T1000 (cell line): Measurements from ENCODE around the gene MPPED1.

ENCODE experiments used
- DNase-seq: peaks from one replicate; lab custom pipeline; 2025; ENCODE audit warnings: mixed read lengths; lab: John Stamatoyannopoulos, UW

Gene MPPED1

DNA sequence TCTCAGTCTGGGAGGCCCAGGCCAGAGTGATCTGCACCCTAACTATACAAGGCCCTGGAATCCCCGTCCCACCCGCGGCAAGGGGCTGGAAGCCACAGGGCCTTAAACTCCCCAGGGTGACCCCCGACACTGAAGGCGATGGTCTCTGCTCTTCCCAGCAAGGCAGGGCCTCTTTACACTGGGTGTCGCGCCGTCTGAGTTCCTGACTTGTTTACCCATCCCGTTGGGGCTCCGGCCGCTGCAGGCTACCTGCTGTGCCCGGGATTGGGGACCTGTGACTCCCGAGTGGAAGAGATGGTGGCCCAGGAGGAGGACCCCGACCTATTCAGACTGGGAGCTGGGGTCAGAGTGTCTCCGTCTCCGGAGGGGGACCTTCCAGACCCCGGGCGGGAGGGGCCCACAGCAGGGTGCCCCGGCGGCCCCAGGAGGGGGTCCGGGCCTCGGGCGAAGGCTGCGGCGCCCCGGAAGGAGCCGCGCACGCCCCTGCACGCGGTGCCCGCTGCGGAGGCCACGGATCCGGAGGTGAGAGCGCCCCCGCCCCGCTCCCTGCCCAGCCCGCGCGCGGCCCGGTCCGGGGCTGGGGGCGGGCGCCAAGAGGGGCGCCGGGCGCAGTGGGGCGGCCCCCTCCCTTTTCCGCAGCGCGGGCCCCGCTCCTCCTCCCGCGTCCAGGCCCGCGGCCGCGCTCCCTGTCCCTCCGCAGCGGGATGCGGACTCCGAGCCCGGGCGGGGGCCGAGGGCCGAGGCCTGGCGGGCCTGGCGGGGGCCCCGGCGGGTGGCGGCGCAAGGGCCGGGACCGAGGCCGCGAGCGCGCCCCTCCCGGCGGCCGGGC, 560 bp upstream of the MPPED1 start:
- DNase-seq = no peak

DNA sequence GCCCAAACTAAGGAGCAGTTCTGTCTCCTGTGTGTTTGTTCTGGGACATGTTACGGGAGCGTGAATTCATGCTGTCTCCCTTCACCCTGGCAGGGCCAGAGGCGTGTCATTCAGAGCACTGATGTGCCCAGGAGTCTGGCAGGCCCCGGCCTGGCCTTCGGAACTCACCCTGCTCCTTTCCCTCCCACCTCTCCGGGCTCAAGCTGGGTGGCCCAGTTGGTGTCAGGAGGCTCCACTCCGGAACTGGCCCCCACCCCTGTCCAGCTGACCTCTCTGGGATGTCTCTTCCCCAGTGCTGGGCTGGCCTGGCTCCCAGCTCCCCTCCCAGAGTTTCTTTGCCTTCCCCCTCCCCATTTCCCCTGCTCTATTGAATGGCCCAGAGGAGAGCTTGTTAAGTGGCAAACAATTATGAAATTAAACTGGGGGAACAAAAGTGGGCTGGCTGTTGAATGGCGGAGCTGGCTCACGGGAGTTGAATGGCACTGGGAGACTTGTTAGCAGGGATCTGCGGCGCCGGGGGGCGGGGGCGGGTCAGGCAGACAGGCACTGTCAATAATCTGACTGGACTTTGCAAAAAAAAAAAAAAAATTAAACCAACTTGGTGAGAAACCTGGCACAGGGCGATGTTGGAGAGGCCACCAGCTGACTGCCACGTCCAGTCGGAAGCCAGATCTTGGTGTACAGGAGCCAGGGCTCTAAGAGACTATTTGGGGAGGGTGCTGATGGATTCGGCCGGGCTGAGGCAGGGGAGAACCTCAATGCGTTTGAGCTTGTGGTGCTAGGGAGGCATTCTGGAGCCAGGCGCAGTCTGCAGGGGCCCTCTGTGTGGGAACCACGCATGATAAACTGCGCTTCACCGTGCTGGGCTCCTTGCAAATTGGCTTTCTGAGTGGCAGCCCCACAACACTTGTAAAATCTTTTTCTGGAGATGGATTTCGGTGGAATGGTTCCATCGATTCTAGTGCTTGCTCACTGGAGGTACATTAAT, 1.3 kb downstream of the MPPED1 start:
- DNase-seq = no peak

DNA sequence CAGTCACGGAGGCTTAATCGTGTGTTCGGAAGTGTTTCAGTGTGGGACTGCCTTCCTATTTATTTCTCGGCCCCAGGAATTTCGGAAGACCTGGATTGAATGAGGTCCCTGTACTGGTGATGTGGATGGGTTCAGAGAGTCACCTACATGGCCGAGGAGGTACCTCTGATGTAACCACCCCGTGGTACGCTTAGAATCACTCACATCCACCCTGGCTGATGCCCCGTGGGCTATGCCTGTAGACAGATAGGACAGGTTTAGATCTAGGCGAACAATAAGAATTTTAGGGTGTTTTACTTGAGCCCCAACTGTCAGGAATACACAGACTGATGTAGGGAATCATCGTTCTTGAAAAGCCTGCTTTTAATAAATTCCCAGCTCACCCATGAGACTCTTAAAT, 2.0 kb downstream of the MPPED1 start:
- no peak for DNase-seq

DNA sequence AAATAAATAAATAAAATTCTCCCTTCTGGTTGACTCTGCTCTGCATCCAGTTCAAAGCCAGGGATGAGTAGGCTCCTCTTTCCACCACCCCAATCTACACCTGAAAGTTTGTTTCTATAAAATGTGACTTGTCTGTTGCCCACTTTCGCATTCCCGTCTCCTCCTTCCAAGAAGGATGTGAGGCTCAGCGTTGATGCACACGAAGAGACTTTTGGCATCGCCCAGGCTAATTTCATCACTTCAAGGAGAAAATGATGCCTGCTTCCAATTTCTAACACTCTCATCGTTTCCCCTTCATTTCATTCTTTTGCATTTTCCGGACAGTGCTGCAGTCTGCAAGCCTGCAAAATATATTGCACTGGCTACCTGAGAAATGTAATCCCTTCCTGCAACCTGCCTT, 3.9 kb downstream of the MPPED1 start:
- DNase-seq = no peak

DNA sequence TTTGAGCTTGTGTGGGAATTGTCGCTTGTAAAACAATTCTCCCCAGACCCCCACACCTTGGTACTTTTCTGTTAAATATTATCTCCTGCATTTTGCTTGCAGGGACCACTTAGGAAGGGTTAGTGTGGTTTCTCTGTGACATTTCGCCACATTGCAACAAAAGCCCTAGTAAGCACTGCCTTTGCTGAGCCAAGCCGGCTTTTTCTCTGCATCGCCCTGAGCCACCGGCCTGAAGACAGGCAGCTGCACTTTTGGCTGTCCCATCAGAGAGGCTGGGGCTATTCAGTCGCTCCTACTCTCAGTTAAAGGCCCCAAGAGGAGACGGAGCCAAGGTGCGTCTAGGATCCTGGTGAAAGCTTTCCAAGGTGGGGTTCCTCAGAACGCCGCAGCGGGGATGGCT, 5.7 kb downstream of the MPPED1 start:
- no peak for DNase-seq

DNA sequence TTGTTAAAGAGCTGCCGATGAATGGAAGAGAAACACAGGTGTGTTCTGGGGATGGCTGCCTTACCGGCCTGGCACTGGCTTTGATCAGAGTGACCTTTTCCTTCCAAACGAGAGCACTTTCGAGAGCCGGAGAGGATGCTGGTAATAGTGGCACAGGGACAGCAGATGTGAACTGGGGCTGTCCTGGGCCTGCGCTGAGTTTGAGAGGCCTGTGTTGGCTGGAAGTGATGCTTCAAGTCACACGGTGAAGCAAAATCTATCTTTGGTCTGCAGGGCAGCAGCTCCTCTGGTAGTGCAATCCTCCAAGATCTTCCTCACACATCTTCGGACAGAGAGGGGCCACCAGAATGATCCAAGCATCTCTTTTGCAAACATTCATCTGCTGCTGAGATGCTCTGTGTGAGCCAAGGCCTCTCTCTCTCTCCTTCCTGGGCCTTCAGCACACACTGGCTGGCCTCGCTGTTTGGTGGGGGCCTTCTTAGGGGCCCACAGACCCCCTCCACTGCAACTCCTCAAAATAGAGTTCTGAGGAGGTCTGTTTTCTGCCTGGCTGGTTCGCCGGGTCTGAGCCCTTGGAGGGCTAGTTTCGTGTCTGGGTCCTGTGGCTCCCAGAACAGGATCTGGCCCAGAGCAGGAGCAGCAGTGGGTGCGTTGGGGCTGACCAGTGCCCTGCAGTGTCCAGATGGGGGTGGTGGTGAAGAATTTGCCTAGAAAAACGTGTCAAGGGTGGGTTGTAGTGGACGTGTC, 6.4 kb downstream of the MPPED1 start:
- no peak for DNase-seq

DNA sequence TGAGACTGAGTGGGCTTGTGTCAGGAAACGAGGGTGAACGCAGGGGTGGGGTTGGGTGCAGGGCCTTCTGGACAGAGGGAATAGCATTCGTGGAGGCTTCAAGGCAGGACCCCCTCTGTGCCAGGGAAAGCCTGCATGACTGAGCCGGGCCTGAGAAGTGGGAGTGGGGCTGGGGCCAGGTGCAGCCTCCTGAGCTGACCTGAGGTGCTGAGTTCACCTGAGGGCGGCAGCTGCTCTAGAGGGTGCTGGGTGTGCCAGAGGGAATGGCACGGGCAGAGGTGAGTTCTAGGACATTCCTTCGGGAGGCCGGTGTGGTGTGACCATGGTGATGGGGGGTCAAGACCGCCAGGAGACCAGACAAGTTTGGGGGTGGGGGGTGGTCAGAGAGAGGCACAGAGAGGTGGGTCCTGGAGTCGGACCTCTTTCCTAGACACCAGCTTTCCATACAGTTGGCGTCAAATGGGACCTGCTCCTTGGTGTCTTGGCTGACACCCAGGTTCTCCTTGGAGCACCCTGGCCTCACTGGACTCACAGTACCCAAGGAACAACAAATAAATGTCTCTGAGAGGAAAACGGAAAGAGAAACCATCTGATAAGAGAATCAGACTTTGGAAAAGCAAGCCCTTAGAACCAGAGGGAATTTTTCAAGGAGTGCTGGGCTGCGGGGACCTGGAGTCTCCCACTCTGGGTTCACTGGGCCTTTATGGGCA, 7.7 kb downstream of the MPPED1 start:
- no peak for DNase-seq

DNA sequence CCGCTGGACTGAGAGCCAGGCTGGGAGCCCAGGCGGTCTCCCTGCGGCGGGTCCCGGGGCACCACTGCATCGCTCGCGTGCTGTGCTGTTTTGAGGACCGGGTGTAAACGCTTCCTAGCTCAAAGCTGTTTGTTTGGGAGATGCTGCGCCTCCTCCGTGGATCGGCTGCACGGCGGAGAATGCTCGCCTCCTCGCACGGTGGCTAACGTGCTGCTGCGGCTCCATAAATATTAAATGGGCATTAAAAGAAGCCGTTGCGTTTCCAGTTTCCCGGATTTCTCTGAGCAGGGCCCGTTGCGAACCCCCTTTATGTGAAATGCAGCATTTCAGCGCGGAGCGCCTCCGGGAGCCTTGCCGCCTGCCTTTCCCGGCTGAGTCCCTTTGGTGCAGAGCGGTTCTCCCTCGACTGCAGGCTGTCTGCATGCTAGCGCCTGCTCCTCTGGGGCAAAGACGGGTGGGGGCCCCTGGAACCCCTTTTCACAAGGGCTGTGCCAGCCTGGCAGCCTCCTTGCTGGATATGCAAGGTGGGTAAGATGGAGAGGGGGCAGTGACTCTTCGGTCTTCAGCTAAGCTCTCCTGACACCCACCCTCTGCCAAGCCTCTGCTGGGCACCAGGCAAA, 9.3 kb downstream of the MPPED1 start:
- DNase-seq = no peak

DNA sequence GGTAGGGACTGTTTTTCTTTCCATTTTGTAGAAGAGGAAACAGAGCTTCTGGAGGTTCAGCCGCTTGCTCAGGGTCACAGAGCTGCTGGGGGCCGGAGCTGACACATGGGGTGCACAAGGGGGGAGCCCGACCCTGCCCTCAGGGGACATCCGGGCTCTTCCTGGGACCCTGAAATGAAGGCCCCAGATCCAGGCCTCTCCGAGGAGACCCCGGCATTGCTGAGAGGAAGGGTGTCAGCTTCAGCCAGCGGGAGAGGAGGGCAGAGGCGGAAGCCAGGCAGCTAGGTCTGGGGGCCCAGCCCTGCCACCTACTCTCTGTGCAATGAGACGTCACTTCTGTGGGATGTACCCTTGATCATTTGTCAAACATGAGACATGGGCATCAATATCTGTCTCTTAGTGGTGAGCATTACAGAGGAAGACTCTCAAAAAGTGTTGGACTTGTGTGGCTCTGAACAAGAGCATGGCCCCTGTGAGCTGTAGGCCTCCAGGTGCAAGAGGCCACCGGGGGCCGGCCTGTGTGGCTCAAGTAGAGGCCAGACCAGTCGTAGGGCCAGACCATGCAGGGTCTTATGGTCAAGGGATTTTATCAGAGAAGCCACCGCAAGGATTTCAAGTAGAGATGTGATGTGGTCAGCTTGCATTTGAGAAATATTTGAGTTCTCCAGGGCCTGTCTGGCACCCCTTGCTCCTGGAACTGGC, 10.3 kb downstream of the MPPED1 start:
- no peak for DNase-seq

DNA sequence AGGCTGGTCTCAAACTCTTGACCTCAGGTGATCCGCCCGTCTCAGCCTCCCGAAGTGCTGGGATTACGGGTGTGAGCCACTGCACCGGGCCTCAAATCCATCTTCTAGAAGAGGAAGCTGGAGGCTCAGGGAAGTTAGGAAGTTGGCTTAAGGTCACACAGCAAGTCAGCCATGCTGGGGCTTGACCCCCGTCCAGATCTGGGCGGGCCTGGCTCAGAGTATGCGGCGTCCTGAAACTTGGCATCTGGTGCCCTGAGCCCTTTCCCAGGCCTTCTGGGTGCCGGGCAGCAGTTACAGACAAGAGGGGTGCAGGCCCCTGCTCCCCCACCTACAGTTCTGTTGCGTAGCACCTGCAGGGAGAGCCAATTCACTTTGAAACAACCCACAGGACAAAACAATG, 11.2 kb downstream of the MPPED1 start:
- no peak for DNase-seq

DNA sequence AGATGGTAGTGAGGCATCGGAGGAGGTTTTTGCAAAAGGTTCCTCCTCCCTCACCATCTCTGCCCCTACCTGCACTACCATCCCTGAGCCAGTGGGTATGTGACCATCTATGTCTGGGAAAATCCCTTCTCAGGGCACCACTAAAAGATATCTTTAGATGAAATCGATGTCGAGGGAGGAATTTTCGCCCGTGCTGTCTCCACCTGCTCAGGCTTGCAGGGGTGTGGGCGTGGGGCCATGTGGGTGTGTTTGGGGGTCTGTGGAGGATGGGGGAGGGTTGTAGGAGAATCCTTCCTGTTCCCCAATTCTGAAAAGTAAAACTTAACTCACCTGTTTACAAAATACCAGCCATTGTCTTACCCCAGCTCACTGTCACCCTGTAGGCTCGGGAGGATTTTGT, 12.4 kb downstream of the MPPED1 start:
- no peak for DNase-seq

DNA sequence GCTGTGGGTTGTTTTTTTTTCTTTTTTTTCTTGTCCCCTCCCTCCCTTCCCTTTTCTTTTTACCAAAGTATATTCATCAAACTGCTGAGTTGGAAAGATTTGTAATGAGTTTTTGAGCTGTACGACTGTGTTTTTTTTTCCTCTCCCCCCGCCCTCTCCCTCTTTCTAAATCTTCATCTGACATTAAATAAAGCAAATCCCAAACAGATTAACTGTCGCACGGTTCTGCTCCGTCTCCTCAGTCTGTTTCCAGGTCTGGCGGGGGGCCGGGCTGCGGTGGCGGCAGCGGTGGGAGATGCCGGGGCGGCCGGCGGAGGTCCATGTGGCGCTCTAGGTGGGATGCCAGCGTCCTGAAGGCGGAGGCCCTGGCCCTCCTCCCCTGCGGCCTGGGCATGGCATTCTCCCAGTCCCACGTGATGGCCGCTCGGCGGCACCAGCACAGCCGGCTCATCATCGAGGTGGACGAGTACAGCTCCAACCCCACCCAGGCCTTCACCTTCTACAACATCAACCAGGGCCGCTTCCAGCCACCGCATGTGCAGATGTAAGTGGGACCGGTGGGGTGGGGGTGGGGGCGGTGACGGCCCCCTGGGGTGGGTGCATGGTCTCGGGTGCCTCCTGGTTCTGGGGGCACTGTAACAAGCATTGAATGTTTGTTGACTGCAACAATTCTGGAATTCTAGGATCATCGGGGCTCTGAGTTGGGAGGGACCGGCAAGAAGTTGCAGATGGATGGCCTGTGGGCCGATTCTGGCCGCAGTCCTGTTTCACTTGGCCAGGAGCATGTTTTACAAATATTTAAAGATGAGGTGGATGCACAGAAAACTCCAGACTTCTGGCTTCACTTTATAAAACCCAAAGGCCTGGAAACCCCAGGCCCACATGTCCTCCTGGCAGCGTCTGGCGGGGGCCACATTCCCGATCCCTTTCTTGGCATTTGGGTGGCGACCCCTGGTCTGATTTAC, 13.1 kb downstream of the MPPED1 start:
- no peak for DNase-seq

DNA sequence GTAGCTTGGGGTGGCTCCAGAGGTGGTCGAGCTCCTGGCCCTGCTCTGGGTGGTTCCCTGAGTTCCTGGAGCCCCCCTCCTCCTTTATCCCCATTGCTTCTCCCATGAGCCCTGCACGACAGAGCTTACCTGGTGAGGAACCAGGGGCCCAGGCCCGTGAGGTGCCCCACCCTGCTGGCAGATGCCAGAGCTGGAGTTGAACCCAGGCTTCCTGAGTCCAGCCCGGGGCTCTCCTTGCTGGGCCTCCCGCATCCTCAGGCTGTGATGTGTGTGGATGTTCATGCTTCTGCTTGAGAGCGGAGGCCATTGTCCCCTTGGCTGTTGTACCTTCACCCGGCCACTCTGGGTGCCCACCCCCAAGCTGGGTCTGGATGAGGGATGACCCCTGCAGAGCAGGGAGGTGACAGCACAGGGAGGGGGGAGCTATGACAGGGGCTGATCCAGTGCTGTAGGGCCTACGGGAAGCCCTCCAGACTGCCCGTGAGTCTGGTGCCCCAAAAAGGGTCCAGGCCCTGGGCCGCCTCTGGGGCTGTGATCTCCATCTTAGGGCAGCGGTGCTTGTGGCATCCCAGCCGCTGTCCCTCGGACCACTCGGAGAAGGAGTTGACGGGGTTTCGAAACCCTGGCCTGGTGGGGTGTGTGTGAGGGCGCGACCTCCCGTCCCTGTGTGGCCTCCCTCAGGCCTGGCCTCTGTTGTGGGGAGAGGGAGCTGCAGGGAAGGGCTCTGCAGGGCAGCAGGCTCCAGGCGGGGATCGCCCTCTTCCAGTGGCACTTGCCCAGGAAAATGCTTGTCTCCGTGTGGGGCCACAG, 14.4 kb downstream of the MPPED1 start:
- no peak for DNase-seq

DNA sequence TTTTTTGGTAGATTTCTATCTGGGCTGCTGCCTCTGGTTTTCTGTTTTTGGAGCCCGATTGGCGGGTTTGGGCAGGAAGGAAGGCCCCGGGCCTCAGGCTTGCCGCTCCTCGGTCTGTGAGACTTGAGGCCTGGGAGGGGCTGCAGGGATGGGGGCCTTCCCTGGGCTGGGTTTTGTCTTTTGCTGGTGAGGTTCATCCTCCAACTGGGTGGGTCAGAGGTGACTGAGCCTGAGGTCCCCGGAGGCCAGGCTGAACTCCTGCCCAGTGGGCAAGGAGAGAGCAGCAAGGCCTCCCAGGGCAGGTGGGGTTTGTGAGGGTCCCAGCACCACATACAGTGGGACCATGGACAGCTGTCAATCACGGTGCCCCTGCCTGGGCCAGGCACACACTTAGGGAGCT, 15.0 kb downstream of the MPPED1 start:
- no peak for DNase-seq

DNA sequence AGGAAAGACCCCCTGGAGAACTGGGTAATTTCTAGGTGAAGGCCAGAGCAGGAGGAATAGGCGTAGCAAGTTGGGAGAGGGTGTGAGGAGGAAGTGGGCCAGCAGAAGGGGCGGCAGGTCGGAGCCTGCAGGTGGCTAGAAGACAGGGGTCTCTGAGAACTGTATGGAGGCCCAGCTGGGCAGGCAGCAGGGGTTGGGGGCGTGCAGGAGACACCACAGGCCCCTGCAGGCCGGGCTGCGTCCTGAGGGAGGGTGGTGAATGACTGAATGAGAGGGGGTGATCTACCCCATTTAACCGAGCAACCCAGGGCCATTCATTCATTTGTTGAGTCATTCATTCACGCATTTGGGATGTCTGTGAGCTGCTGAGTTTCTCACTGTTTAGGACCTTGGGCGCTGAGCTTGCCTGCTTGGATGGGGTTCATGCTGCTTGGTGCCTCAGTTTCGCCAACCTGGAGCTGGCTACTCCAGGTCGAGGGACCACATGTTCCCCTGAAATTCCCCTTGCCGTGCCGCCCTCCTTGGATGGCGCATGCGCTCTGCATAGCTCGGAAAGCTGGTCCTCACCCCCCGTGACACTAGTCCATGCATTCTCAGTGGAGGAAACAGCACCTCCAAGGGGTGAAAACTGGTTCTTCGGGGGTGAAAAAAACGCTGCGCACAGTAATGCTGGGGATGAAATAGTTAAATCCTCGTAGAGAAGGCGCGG, 15.6 kb downstream of the MPPED1 start:
- no peak for DNase-seq

DNA sequence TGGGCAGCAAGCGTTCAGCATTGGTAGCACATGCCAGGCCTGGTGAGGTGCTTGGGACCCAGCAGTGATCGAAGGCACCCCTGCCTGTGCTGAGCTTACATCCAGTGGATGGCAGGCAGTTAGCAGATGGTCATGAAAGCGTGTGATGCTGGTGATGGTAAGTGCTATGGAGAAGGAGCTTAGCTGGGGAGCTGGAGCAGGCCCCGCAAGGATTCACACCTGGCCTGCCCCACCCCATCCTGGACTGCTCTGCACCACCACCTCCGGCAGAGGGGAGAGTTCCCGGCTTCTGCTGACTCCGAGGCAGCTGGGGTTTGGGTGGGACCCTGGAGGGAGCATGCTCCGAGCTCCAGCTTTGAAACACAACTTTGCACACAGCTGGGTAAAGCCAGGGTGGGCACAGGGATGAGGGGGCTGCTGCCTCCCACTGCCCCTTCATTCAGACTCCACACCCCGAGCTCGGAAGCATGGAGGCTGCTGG, 16.2 kb downstream of the MPPED1 start:
- no peak for DNase-seq

DNA sequence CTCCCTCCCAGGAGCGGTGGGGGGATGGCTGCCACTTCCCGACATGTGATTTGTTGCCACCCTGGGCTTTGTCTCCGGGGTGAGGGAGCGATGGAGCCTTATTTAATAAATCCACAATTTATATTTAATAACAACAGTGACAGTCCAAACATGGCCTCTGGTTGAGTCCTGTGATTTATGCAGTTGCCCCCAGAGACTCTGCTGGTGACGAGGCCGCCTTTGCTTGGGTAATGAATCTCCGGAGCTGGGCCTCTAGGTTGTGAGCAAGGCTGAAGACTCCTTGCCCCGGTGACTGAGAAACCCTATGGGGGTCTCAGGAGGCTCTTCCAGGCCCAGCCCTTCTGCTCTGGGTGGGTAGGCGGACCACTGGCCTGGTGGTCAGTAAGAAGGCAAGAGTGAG, 16.7 kb downstream of the MPPED1 start:
- no peak for DNase-seq

DNA sequence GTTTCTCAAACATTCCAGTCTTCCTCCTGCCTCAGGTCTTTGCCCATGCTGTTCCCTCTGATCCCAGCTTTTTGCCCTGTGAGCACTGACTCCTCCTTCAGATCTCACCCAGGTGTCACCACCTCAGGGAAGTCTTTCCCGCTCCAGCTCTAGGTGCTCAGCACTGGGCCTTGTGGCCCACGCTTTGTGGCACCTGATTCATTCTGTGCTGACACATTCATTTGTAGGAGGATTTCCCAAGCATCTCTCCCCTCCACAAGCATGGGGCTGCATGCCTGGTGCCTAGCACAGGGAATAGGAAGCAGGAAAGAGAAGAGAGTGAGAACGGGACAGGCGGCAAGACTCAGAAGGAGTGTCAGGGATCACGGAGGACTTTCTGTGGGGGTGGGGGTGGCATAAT, 17.6 kb downstream of the MPPED1 start:
- no peak for DNase-seq
